GM19193 (cell line): Measurements from ENCODE around the gene NET1.

ENCODE experiments used
- POLR2A ChIP-seq: IDR thresholded peaks from 4 replicates; pipeline ENCODE4 v1.6.1; 2011; ENCODE audit not compliant: insufficient read depth, insufficient read length; ENCODE audit errors: extremely low read depth

The NET1 gene

GRCh38 chr10:5412277-5412941 lies at the start of gene NET1:
TSS of gene NET1 (plus strand) at chr10:5412557. CDS start at chr10:5412693, 136 bp downstream.
- TF ChIP-seq POLR2A = peak; percentile 54

- TF ChIP-seq POLR2A = no peak
Observed at GRCh38 chr10:5362873-5363272, 49.5 kb upstream of the NET1 start.

DNA sequence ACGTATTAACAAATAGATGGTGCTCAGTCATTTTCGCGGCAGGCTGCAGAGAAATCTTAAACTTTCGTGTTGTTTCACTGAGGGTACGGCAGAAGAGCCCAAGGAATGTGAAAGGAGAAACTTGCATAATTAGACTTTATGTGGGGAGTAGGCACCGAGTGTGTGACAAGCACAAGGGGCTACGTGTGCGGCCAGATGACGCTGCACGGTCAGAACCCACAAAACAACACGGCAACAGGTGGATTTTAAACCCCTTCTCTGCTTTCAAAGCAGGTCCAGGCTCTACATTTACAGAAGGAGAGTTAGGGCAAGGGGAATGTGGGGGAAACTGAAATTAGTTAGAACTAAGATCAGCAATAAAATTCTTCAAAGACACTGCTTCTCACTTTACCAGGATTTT lies 48.0 kb upstream of the NET1 start:
- TF ChIP-seq POLR2A = no peak

DNA sequence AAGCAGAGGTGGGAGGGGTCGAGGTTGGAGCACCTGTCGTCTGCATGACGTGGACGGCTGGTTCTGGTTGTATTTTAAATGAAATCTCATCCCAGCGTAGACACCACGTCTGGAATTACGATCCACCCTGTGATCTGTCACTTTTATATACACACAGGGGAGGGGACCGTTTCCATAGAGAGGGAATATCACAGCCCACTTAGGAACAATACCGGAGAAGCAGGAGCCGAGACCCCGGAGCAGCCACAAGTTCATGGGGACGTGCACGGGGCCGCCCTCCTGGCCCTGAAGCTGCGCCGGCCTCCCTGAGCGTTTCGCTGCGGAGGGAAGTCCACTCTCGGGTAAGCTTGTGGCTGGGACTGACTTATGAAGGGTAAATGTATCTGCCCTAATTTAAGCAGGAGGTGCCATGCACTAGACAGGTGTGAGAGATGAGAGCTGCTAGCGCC lies 47.4 kb upstream of the NET1 start, which contains the start of gene UCN3:
TSS of gene UCN3 (plus strand) at position 77 of the 449 bp plus-strand sequence. CDS start 8,755 bp downstream, outside the sequence.
- no peak for TF ChIP-seq POLR2A

- TF ChIP-seq POLR2A = no peak
Observed at GRCh38 chr10:5365928-5366327, 46.4 kb upstream of the NET1 start.

DNA sequence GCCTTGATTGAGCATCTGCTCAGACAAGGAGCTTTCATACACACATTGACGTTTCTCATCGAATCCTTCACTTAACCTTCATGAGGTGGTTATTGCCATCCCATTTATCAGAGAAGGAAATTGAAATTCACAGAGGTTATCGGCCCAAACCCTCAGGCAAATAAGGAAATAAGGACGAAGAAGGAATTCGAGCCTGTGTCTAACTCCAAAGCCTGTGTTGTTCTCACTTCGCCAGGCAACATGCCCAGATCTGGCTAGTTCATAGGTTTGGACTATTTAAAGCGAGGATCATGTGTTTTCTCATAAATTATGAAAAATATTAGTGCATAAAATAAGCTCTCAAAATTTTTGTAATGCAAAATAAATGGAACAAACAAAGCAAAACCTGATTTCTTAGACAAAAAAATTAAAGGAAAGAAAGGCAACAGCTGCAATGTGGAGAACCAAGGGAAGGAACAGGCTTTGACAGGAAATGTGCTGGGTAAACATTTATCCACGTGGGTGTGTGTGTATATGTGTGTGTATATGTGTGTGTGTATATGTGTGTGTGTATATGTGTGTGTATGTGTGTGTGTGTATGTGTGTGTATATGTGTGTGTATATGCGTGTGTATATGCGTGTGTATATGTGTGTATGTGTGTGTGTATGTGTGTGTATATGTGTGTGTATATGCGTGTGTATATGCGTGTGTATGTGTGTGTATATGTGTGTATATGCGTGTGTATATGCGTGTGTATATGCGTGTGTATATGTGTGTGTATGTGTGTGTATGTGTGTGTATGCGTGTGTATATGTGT lies 42.8 kb upstream of the NET1 start:
- TF ChIP-seq POLR2A = no peak

- TF ChIP-seq POLR2A = no peak
Observed at GRCh38 chr10:5370493-5371352, 41.6 kb upstream of the NET1 start.

- TF ChIP-seq POLR2A = no peak
Observed at GRCh38 chr10:5373307-5373706, 39.0 kb upstream of the NET1 start.

DNA sequence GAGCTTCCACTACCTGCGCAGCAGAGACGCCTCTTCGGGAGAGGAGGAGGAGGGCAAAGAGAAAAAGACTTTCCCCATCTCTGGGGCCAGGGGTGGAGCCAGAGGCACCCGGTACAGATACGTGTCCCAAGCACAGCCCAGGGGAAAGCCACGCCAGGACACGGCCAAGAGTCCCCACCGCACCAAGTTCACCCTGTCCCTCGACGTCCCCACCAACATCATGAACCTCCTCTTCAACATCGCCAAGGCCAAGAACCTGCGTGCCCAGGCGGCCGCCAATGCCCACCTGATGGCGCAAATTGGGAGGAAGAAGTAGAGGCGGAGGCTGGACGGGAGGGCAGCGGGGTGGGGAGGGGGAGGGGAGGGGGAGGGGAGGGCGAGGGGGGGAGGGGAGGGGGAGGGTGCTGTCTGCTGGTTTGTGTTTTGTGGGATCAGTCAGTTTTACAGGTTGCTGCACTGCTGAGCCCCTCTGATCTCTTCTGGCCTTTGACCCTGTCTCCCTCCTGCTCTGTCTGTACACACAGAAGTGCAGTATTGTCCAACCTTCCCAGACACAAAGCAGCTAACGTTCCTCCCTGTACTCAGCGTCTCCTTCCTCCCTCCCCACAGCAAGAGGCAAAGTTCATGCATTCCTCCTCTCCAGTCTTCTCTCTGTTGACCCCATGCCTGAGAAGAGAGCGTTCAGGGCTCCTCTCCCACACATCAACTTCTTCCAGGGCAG lies 38.3 kb upstream of the NET1 start:
- no peak for TF ChIP-seq POLR2A

- TF ChIP-seq POLR2A = no peak
Observed at GRCh38 chr10:5376450-5376849, 35.9 kb upstream of the NET1 start.

DNA sequence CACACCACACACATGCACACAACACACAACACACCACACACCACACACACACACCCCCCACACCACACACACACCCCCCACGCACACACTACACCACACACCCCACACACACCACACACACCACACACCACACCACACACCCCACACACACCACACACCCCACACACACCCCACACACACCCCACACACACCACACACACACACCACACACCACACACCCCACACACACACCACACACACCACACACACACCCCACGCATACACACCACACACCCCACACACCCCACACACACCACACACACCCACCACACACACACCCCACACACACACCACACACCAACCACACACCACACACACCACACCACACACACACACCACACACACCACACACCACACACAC lies 31.2 kb upstream of the NET1 start:
- no peak for TF ChIP-seq POLR2A

- TF ChIP-seq POLR2A = no peak
Observed at GRCh38 chr10:5385224-5385623, 27.1 kb upstream of the NET1 start.

DNA sequence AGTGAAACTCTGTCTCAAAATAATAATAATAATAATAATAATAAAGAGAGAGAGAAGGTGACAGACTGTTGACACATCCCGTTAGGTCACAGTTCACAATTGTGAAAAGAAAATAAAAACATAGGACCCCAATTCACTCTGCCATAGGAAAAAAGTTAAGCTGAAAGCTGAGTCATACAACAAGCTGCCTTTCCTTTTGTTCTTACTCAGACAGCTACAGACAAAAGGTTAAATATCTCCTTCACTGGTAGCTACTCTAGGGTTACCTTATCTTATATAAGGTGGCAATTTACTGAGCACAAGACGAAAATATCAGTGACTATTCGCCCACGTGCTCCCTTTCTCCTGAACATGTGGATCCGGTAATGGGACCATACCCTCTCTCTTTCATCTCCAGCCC lies 25.2 kb upstream of the NET1 start:
- TF ChIP-seq POLR2A = no peak

DNA sequence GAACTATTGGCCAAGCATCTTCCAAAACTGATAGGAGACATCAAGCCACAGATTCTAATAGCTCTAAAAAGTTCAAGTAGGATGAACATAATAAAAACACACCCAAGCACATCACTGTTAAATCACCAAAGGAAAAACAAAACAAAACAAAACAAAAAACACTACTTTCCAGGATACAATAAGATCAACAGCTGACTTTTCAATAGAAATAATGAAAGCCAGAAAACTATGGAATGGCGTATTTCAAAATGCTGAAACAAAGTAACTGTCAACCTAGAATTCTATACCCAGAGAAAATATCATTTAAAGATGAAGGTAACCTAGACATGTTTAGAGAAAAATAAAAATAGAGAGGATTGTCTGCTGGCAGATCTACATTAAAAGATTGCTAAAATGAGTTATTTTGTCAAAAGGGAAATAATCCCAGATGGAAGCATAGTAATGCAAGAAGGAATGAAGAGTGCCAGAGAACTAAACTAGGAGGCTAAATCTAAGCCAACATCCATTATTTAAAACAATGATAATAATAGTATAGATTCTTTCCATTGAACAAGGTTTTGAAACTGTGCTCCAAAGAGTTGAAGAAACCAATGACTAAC lies 21.7 kb upstream of the NET1 start:
- no peak for TF ChIP-seq POLR2A
